ENCODE data around the gene TMEM158. TPM values are rescaled to one million over a fixed set of nuclear protein-coding genes. Genes with fewer than 3 reads are reported as not detected.

The TMEM158 gene
- total RNA-seq, 1 experiment from 2014 or later: 7.5 TPM

DNA sequence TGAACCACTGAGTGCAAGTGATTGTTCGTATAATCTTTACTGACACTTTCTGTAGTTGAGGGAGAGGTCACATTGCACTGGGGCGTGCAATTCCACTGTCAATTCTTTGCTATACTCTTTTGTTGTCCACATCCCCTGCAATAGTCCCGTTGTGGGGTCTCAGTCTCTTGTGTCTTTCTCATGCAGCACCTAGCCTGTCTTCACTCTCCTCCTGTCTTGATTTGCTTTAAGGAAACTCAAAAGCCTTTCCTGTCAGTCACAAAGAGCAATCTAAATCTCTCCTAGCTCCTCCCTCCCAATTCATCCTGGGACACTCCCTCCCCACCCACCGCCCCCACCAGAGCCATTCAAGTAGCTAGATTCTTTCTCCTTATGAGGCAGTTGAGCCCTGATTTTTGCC is 13.2 kb upstream of the TMEM158 start:
- H3K4me3 ChIP-seq: no peak overlapping the region
- no peaks in the 10 kb centered on the region for H3K9me3 ChIP-seq (ENCODE audit: insufficient read depth, low read depth)
- BruUV-seq (replicated peaks): no TSS peak
- H3K36me3 ChIP-seq (ENCODE audit: low read depth): no peaks in the 10 kb centered on the region
- H3K9me2 ChIP-seq (ENCODE audit: insufficient read depth): no peaks in the 10 kb centered on the region
- DNase-seq: no peak
- intact Hi-C loops (cut with micrococcal nuclease; ENCODE audit: unreplicated experiment): no loop called here
- ChIA-PET POLR2A (ENCODE audit: unreplicated experiment) (no interaction called here), CTCF (no interaction called here)
- H3K27me3 ChIP-seq (ENCODE audit: insufficient read depth, low read depth): no peaks in the 10 kb centered on the region
- no peak for TF ChIP-seq EZH2 (IDR thresholded peaks at IDR 0.05; ENCODE audit: low read depth)
- TF ChIP-seq, protein P1, sequence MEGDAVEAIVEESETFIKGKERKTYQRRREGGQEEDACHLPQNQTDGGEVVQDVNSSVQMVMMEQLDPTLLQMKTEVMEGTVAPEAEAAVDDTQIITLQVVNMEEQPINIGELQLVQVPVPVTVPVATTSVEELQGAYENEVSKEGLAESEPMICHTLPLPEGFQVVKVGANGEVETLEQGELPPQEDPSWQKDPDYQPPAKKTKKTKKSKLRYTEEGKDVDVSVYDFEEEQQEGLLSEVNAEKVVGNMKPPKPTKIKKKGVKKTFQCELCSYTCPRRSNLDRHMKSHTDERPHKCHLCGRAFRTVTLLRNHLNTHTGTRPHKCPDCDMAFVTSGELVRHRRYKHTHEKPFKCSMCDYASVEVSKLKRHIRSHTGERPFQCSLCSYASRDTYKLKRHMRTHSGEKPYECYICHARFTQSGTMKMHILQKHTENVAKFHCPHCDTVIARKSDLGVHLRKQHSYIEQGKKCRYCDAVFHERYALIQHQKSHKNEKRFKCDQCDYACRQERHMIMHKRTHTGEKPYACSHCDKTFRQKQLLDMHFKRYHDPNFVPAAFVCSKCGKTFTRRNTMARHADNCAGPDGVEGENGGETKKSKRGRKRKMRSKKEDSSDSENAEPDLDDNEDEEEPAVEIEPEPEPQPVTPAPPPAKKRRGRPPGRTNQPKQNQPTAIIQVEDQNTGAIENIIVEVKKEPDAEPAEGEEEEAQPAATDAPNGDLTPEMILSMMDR (conservative IDR thresholded peaks at IDR 0.05): no peak
- H2AFZ ChIP-seq: no peak overlapping the region
- H3K4me2 ChIP-seq: no peak overlapping the region
- H3F3A ChIP-seq (ENCODE audit: insufficient read depth, low read depth): no peaks in the 10 kb centered on the region
- no peaks in the 10 kb centered on the region for H3K4me1 ChIP-seq (replicated peaks; ENCODE audit: insufficient read depth)
- no peaks in the 10 kb centered on the region for H3K79me2 ChIP-seq (ENCODE audit: low read depth)
- no peaks in the 10 kb centered on the region for H4K20me1 ChIP-seq (ENCODE audit: insufficient read depth)
- H3K27ac ChIP-seq: no peak overlapping the region

DNA sequence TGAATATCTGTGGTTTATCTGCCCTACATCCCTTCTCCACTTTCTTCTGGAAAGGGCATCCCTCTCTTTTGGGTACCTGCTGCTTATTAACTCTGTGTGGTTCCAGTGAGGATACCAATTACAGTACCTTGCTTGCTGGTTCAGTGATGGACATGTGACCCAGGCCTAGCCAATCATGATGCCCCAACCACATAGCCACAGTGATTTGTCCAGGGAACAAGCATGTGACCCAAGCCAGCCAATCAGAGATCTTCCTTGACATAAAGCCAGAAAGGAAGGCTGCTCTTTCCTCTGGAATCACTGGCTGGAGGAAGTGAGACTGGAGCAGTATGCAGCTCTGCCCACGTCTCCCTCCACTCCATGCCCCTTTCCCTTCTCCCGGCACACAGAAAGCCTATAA is 10.9 kb upstream of the TMEM158 start:
- DNase-seq: no peak
- TF ChIP-seq EZH2 (IDR thresholded peaks at IDR 0.05; ENCODE audit: low read depth): no peak
- TF ChIP-seq, protein P1 (conservative IDR thresholded peaks at IDR 0.05): no peak

DNA sequence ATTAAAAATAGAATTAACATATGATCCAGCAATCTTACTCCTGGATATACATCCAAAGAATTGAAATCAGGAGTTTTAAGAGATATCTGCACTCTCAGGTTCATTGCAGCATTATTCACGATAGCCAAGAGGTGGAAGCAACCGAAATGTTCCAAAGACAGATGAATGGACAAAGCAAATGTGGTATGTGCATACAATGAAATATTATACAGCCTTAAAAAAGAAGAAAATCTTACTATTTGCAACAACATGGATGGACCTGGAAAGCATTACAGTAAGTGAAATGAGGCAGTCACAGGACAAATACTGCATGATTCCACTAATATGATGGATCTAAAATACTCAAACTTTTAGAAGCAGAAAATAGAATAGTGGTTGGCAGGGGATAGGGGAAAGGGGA is 9.3 kb upstream of the TMEM158 start:
- Histone ChIP-seq H3K9me2 (ENCODE audit: insufficient read depth) (no peaks in the 10 kb centered on the region), H3K4me2 (no peak overlapping the region), H3K79me2 (ENCODE audit: low read depth) (no peaks in the 10 kb centered on the region), H2AFZ (no peak overlapping the region), H4K20me1 (ENCODE audit: insufficient read depth) (no peaks in the 10 kb centered on the region), H3K27me3 (ENCODE audit: insufficient read depth, low read depth) (no peaks in the 10 kb centered on the region), H3K9me3 (ENCODE audit: insufficient read depth, low read depth) (no peaks in the 10 kb centered on the region), H3K4me3 (no peak overlapping the region), H3F3A (ENCODE audit: insufficient read depth, low read depth) (no peaks in the 10 kb centered on the region), H3K36me3 (ENCODE audit: low read depth) (no peaks in the 10 kb centered on the region), H3K4me1 (replicated peaks; ENCODE audit: insufficient read depth) (no peaks in the 10 kb centered on the region), H3K27ac (no peak overlapping the region)
- intact Hi-C loops (cut with micrococcal nuclease; ENCODE audit: unreplicated experiment): no loop called here
- ChIA-PET CTCF (no interaction called here), POLR2A (ENCODE audit: unreplicated experiment) (no interaction called here)
- no TSS peak for BruUV-seq (replicated peaks)
- no peak for DNase-seq
- TF ChIP-seq, protein P1 (conservative IDR thresholded peaks at IDR 0.05): no peak

More for the DNA sequence above, 10.9 kb upstream of the TMEM158 start:
- H3K27ac ChIP-seq: no peak overlapping the region
- H3K27me3 ChIP-seq (ENCODE audit: insufficient read depth, low read depth): no peaks in the 10 kb centered on the region
- no peak overlapping the region for H3K4me2 ChIP-seq
- H3K36me3 ChIP-seq (ENCODE audit: low read depth): no peaks in the 10 kb centered on the region
- no peaks in the 10 kb centered on the region for H3K4me1 ChIP-seq (replicated peaks; ENCODE audit: insufficient read depth)
- no peaks in the 10 kb centered on the region for H3K79me2 ChIP-seq (ENCODE audit: low read depth)
- H2AFZ ChIP-seq: no peak overlapping the region
- POLR2A ChIA-PET (ENCODE audit: unreplicated experiment): no interaction called here
- no peak overlapping the region for H3K4me3 ChIP-seq
- no peaks in the 10 kb centered on the region for H3K9me2 ChIP-seq (ENCODE audit: insufficient read depth)
- no peaks in the 10 kb centered on the region for H3K9me3 ChIP-seq (ENCODE audit: insufficient read depth, low read depth)
- BruUV-seq (replicated peaks): no TSS peak
- no peaks in the 10 kb centered on the region for H3F3A ChIP-seq (ENCODE audit: insufficient read depth, low read depth)
- H4K20me1 ChIP-seq (ENCODE audit: insufficient read depth): no peaks in the 10 kb centered on the region
- intact Hi-C loops (cut with micrococcal nuclease; ENCODE audit: unreplicated experiment): no loop called here
- CTCF ChIA-PET: no interaction called here

Measured in PC-9 (cell line).